ENCODE measurements around the gene UMODL1. TPM values are rescaled to one million over a fixed set of nuclear protein-coding genes. Genes with fewer than 3 reads are reported as not detected.
"Not testable (repeated sequence)": the region's sequence is repeated elsewhere in the genome, so short reads cannot be mapped to it uniquely, and the experiment has no call there.

Gene UMODL1
- total RNA-seq, 2 experiments from 2014 or later = 0.42 to 0.49 TPM

GRCh38 chr21:42113926-42114409 lies 42.9 kb downstream of the UMODL1 start:
- Histone ChIP-seq H3K4me3 (ENCODE audit: low read length) (no peak overlapping the region), H3K4me1 (ENCODE audit: insufficient read depth, low read length) (peaks cover 15% of the 10 kb centered on the region), H3K9me3 (ENCODE audit: control insufficient read depth in 1 of 2, insufficient read depth in 1 of 2, low read length in 2 of 2) (no peaks in the 10 kb centered on the region), H3K36me3 (ENCODE audit: insufficient read depth, low read length) (no peaks in the 10 kb centered on the region), H3K27ac (ENCODE audit: low read depth in 1 of 2, low read length in 2 of 2) (no peak overlapping the region), H3K27me3 (ENCODE audit: control insufficient read depth in 1 of 2, insufficient read depth in 2 of 2, low read length in 2 of 2) (peaks cover 17 to 21% of the 10 kb centered on the region in 2 experiments)
- H3K9me3 Mint-ChIP-seq = no peaks in the 10 kb centered on the region
- ChIA-PET CTCF (interaction anchor here (0.8 kb wide), 1 partner anchor 102 kb away, joined by 3 read pairs; no protein-coding TSS in a partner anchor), POLR2A (no interaction called here)
- no peak for DNase-seq
- no peaks in the 10 kb centered on the region for H3K36me3 Mint-ChIP-seq (ENCODE audit: low read depth)
- H3K27me3 Mint-ChIP-seq = peaks cover 23% of the 10 kb centered on the region
- H3K27ac Mint-ChIP-seq = no peak overlapping the region
- H3K4me1 Mint-ChIP-seq (ENCODE audit: low read depth) = peaks cover 16% of the 10 kb centered on the region
- intact Hi-C loops (cut with DNase I, micrococcal nuclease) = no loop called here
- TF ChIP-seq CTCF (IDR thresholded peaks at IDR 0.05) = no peak
- no peak overlapping the region for H3K4me3 Mint-ChIP-seq
- ATAC-seq (ENCODE audit: poor library complexity) = no peak

GRCh38 chr21:42114646-42115045 lies 43.5 kb downstream of the UMODL1 start:
- intact Hi-C loops (cut with DNase I, micrococcal nuclease) = loop anchor here in 1 of 2 experiments (5.0 kb wide), 2 partner anchors 502 to 832 kb away; no protein-coding TSS in a partner anchor
- POLR2A ChIA-PET = interaction anchor here (0.7 kb wide), 1 partner anchor 463 kb away, joined by 3 read pairs; no protein-coding TSS in a partner anchor
- Mint-ChIP-seq H3K9me3 (no peaks in the 10 kb centered on the region), H3K4me3 (no peak overlapping the region), H3K36me3 (ENCODE audit: low read depth) (no peaks in the 10 kb centered on the region), H3K27me3 (peaks cover 30% of the 10 kb centered on the region), H3K4me1 (ENCODE audit: low read depth) (peaks cover 20% of the 10 kb centered on the region), H3K27ac (no peak overlapping the region)
- Histone ChIP-seq H3K27me3 (ENCODE audit: control insufficient read depth in 1 of 2, insufficient read depth in 2 of 2, low read length in 2 of 2) (peaks cover 23 to 28% of the 10 kb centered on the region in 2 experiments), H3K4me3 (ENCODE audit: low read length) (no peak overlapping the region), H3K4me1 (ENCODE audit: insufficient read depth, low read length) (peaks cover 17% of the 10 kb centered on the region), H3K27ac (ENCODE audit: low read depth in 1 of 2, low read length in 2 of 2) (no peak overlapping the region), H3K9me3 (ENCODE audit: control insufficient read depth in 1 of 2, insufficient read depth in 1 of 2, low read length in 2 of 2) (no peaks in the 10 kb centered on the region), H3K36me3 (ENCODE audit: insufficient read depth, low read length) (no peaks in the 10 kb centered on the region)
- CTCF ChIA-PET = no interaction called here
- ATAC-seq (ENCODE audit: poor library complexity) (no peak), DNase-seq (no peak)
- TF ChIP-seq CTCF (IDR thresholded peaks at IDR 0.05) = no peak

GRCh38 chr21:42115136-42115683 lies 44.1 kb downstream of the UMODL1 start:
- ChIA-PET POLR2A (interaction anchor here (0.7 kb wide), 1 partner anchor 463 kb away, joined by 3 read pairs; no protein-coding TSS in a partner anchor), CTCF (interaction anchor here (1.3 kb wide), 1 partner anchor 30 kb away, joined by 3 read pairs; no protein-coding TSS in a partner anchor)
- no peak overlapping the region for H3K27ac ChIP-seq (ENCODE audit: low read depth in 1 of 2, low read length in 2 of 2)
- Mint-ChIP-seq H3K4me1 (ENCODE audit: low read depth) (peaks cover 21% of the 10 kb centered on the region), H3K27ac (no peak overlapping the region), H3K36me3 (ENCODE audit: low read depth) (no peaks in the 10 kb centered on the region), H3K9me3 (no peaks in the 10 kb centered on the region), H3K4me3 (no peak overlapping the region), H3K27me3 (peaks cover 36% of the 10 kb centered on the region)
- no peak for DNase-seq
- H3K9me3 ChIP-seq (ENCODE audit: control insufficient read depth in 1 of 2, insufficient read depth in 1 of 2, low read length in 2 of 2) = no peaks in the 10 kb centered on the region
- H3K27me3 ChIP-seq (ENCODE audit: control insufficient read depth in 1 of 2, insufficient read depth in 2 of 2, low read length in 2 of 2) = peaks cover 23 to 32% of the 10 kb centered on the region in 2 experiments
- no peaks in the 10 kb centered on the region for H3K36me3 ChIP-seq (ENCODE audit: insufficient read depth, low read length)
- peaks cover 17% of the 10 kb centered on the region for H3K4me1 ChIP-seq (ENCODE audit: insufficient read depth, low read length)
- intact Hi-C loops (cut with DNase I, micrococcal nuclease) = loop anchor here in 1 of 2 experiments (5.0 kb wide), 2 partner anchors 503 to 833 kb away; no protein-coding TSS in a partner anchor
- no peak for ATAC-seq (ENCODE audit: poor library complexity)
- H3K4me3 ChIP-seq (ENCODE audit: low read length) = no peak overlapping the region
- TF ChIP-seq CTCF (IDR thresholded peaks at IDR 0.05) = no peak

GRCh38 chr21:42116551-42116950 lies 45.4 kb downstream of the UMODL1 start:
- H3K27ac Mint-ChIP-seq; H3K9me3 Mint-ChIP-seq; H3K4me3 ChIP-seq (ENCODE audit: low read length); H3K4me3 Mint-ChIP-seq; H3K9me3 ChIP-seq (ENCODE audit: control insufficient read depth in 1 of 2, insufficient read depth in 1 of 2, low read length in 2 of 2); DNase-seq; ATAC-seq (ENCODE audit: poor library complexity); H3K27ac ChIP-seq (ENCODE audit: low read depth in 1 of 2, low read length in 2 of 2); H3K36me3 Mint-ChIP-seq (ENCODE audit: low read depth); H3K36me3 ChIP-seq (ENCODE audit: insufficient read depth, low read length): not testable (repeated sequence)
- Mint-ChIP-seq H3K4me1 (ENCODE audit: low read depth) (peaks cover 21% of the 10 kb centered on the region), H3K27me3 (peaks cover 49% of the 10 kb centered on the region)
- Histone ChIP-seq H3K4me1 (ENCODE audit: insufficient read depth, low read length) (peaks cover 20% of the 10 kb centered on the region), H3K27me3 (ENCODE audit: control insufficient read depth in 1 of 2, insufficient read depth in 2 of 2, low read length in 2 of 2) (peaks cover 31 to 44% of the 10 kb centered on the region in 2 experiments)
- intact Hi-C loops (cut with DNase I, micrococcal nuclease) = loop anchor here (2.0 to 5.0 kb wide), 3 partner anchors 190 to 834 kb away; no protein-coding TSS in a partner anchor
- POLR2A ChIA-PET = interaction anchor here (0.6 to 1.7 kb wide), 3 partner anchors 10 to 239 kb away, joined by 3 to 5 read pairs (median 4); no protein-coding TSS in a partner anchor
- CTCF ChIA-PET = interaction anchor here (0.7 to 1.3 kb wide), 4 partner anchors 9 to 237 kb away, joined by 3 read pairs; no protein-coding TSS in a partner anchor

Measured in CD4-positive, alpha-beta T cell (primary cell).